Activated naive CD4-positive, alpha-beta T cell treated with anti-CD3 and anti-CD28 coated beads for 36 hours (primary cell): ENCODE measurements around the gene POTEI. TPM values are rescaled to one million over a fixed set of nuclear protein-coding genes. Genes with fewer than 3 reads are reported as not detected.
"Not testable (repeated sequence)": the region's sequence is repeated elsewhere in the genome, so short reads cannot be mapped to it uniquely, and the experiment has no call there.

ENCODE experiments used
- CTCF ChIA-PET: fragments of 350-600 bp; sonication (Branson Sonifier 250); formaldehyde crosslinking; loops from one replicate; lab custom pipeline; 2021; ENCODE audit warnings: antibody characterized with exemption; lab: Charles Lee
- DNase-seq: peaks from one replicate; pipeline ENCODE4 v3.0.0-alpha.2; 2020
- H3K27ac Mint-ChIP-seq: one replicate; pipeline ENCODE4 v1.8.0; 2021; ENCODE audit warnings: mild to moderate bottlenecking, mixed read lengths
- H3K27me3 Mint-ChIP-seq: one replicate; pipeline ENCODE4 v1.8.0; 2021; ENCODE audit warnings: low read depth, mixed read lengths
- H3K36me3 Mint-ChIP-seq: one replicate; pipeline ENCODE4 v1.8.0; 2021; ENCODE audit warnings: low read depth, mixed read lengths
- H3K4me1 Mint-ChIP-seq: one replicate; pipeline ENCODE4 v1.8.0; 2021; ENCODE audit warnings: low read depth, mixed read lengths
- H3K4me3 Mint-ChIP-seq: one replicate; pipeline ENCODE4 v1.8.0; 2021; ENCODE audit warnings: mild to moderate bottlenecking, moderate library complexity, mixed read lengths
- H3K9me3 Mint-ChIP-seq: one replicate; pipeline ENCODE4 v1.8.0; 2021; ENCODE audit warnings: mixed read lengths
- intact Hi-C: fragments of 100-400 bp; cut with micrococcal nuclease; formaldehyde crosslinking; loops from one replicate; pipeline ENCODE4 v1.15.1; 2023
- total RNA-seq, 2 experiments: library from RNA; stranded (reverse); gene quantifications; one replicate each; pipeline ENCODE4 v1.2.3, GENCODE V29; 2021

POTEI gene
- total RNA-seq, 2 experiments from 2014 or later = not detected

DNA sequence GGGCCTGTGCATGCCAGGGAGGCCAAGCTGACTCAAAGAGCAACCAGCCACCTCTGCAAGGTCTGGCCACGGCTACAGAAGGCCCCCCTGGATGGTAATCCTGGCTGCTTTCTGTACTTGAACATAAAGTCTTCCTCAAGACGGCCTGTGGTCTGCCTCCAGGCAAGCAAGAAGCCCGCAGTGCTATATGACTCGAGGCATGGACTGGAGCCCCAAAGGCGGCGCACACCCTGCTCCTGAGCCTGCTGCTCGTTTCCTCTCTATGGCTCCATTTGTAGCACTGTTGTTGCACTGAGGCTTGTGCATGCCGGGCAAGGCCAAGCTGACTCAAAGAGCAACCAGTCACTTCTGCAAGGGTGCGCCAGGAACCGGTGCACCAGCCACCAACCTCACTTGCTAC, 57.3 kb downstream of the POTEI start:
- H3K4me3 Mint-ChIP-seq, H3K4me1 Mint-ChIP-seq, H3K36me3 Mint-ChIP-seq, DNase-seq, H3K27ac Mint-ChIP-seq, intact Hi-C loops, CTCF ChIA-PET, H3K9me3 Mint-ChIP-seq, H3K27me3 Mint-ChIP-seq: not testable (repeated sequence)

GRCh38 chr2:130451278-130451677, 57.9 kb downstream of the POTEI start:
- intact Hi-C loops, H3K27ac Mint-ChIP-seq, DNase-seq, H3K4me1 Mint-ChIP-seq, CTCF ChIA-PET, H3K9me3 Mint-ChIP-seq, H3K36me3 Mint-ChIP-seq, H3K27me3 Mint-ChIP-seq, H3K4me3 Mint-ChIP-seq: not testable (repeated sequence)

GRCh38 chr2:130450366-130450765, 58.8 kb downstream of the POTEI start:
- H3K9me3 Mint-ChIP-seq, intact Hi-C loops, H3K36me3 Mint-ChIP-seq, H3K4me1 Mint-ChIP-seq, CTCF ChIA-PET, H3K4me3 Mint-ChIP-seq, DNase-seq, H3K27ac Mint-ChIP-seq, H3K27me3 Mint-ChIP-seq: not testable (repeated sequence)

DNA sequence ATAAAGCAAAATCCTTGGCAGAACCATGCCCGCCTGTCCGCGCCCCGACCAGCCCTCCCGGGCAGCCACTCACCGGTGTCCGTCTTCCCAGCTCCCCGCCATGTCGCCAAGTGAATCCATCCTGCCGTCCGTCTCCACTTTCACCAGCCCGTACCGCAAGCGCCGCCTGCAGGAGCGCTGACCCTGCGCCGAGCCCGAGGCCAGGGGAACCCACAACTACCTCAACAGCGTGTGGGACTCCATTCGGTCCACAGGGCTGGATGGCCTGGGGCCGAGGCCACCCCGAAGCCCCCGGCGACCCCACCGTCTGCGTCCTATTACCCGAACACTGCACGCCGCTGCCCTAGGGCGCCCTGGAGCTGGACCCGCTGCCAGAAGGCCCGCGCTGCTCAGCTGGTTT, 81.5 kb downstream of the POTEI start:
- H3K27ac Mint-ChIP-seq, CTCF ChIA-PET, H3K9me3 Mint-ChIP-seq, H3K36me3 Mint-ChIP-seq, H3K4me1 Mint-ChIP-seq: not testable (repeated sequence)
- Mint-ChIP-seq H3K27me3 (peaks cover 15% of the 10 kb centered on the region), H3K4me3 (peak overlapping the region; percentile 56)
- peak; percentile 39 for DNase-seq
- intact Hi-C loops = loop anchor here (5.0 kb wide), 1 partner anchor 85 kb away; the partner anchor contains the start of gene IMP4

- DNase-seq, CTCF ChIA-PET, H3K4me3 Mint-ChIP-seq, intact Hi-C loops, H3K36me3 Mint-ChIP-seq, H3K4me1 Mint-ChIP-seq, H3K27ac Mint-ChIP-seq, H3K9me3 Mint-ChIP-seq, H3K27me3 Mint-ChIP-seq: not testable (repeated sequence)
Observed at GRCh38 chr2:130418845-130419244, 90.3 kb downstream of the POTEI start.

DNA sequence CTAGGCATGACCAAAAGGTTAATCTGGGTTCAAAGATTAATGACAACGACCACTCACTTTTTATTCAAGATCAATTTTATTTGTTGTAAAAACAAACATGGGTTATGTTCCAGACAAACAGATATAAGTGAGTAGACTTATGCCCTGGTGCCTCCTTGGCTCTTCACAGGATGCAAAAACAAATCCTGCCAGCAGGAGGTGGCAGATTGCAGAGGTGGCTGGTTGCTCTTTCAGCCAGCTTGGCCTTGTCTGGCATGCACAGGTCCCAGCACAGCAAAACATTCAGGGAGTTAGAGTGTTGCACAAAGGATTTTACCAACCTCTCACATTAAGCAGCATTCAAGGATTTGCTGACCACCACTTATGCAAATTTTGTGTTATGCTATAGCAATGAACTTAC, 92.4 kb downstream of the POTEI start:
- intact Hi-C loops, H3K9me3 Mint-ChIP-seq, H3K36me3 Mint-ChIP-seq, H3K27me3 Mint-ChIP-seq, H3K4me3 Mint-ChIP-seq, H3K27ac Mint-ChIP-seq, CTCF ChIA-PET, H3K4me1 Mint-ChIP-seq: not testable (repeated sequence)
- peak; percentile 51 for DNase-seq

Other genes with a start within 250 kb of the POTEI start
- 100 to 1,000 TPM; 120 to 128 TPM for gene IMP4, start 166.4 kb downstream of the POTEI start, total RNA-seq
- gene PTPN18, start 153.3 kb downstream of the POTEI start, total RNA-seq = 10 to 100 TPM; 24.7 to 25.3 TPM
- gene CFC1B, start 11.9 kb upstream of the POTEI start, total RNA-seq = not detected
- not detected for gene CFC1, start 90.2 kb upstream of the POTEI start, total RNA-seq
- not detected for gene POTEJ, start 102.1 kb upstream of the POTEI start, total RNA-seq
- not detected for gene GPR148, start 219.7 kb upstream of the POTEI start, total RNA-seq
- gene AMER3, start 246.2 kb upstream of the POTEI start, total RNA-seq = not detected